Measurements from ENCODE around the gene GGA2.

DNA sequence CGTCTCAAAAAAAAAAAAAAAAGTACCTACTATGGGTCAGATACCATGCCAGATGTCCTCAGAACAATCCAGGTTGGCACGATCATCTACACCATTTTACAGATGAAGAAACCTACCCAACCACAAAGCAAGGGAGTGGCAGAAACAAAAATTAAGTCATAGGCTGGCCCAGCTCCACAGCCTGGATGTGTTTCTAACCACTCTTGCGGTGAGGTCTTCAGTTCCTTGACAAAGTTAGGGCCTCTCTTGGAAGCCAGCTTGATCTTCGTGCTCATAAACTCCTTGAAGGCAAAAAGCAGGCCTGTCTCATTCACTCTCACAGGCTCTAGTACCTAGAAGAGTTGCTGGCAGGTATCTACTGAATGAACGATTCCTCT, 6.2 kb downstream of the GGA2 start:
- no peak for TF ChIP-seq EP300 (IDR thresholded peaks at IDR 0.05; ENCODE audit: borderline replicate concordance)
- TF ChIP-seq ZBTB7A (IDR thresholded peaks at IDR 0.05; ENCODE audit: low read depth): no peak
- no peak for TF ChIP-seq NFIC (IDR thresholded peaks at IDR 0.05)
- TF ChIP-seq, protein P1, sequence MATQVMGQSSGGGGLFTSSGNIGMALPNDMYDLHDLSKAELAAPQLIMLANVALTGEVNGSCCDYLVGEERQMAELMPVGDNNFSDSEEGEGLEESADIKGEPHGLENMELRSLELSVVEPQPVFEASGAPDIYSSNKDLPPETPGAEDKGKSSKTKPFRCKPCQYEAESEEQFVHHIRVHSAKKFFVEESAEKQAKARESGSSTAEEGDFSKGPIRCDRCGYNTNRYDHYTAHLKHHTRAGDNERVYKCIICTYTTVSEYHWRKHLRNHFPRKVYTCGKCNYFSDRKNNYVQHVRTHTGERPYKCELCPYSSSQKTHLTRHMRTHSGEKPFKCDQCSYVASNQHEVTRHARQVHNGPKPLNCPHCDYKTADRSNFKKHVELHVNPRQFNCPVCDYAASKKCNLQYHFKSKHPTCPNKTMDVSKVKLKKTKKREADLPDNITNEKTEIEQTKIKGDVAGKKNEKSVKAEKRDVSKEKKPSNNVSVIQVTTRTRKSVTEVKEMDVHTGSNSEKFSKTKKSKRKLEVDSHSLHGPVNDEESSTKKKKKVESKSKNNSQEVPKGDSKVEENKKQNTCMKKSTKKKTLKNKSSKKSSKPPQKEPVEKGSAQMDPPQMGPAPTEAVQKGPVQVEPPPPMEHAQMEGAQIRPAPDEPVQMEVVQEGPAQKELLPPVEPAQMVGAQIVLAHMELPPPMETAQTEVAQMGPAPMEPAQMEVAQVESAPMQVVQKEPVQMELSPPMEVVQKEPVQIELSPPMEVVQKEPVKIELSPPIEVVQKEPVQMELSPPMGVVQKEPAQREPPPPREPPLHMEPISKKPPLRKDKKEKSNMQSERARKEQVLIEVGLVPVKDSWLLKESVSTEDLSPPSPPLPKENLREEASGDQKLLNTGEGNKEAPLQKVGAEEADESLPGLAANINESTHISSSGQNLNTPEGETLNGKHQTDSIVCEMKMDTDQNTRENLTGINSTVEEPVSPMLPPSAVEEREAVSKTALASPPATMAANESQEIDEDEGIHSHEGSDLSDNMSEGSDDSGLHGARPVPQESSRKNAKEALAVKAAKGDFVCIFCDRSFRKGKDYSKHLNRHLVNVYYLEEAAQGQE (IDR thresholded peaks at IDR 0.05; ENCODE audit: low read depth): no peak
- TF ChIP-seq CEBPB (IDR thresholded peaks at IDR 0.05): no peak
- no peak for TF ChIP-seq TAF1 (IDR thresholded peaks at IDR 0.05; ENCODE audit: low read depth)
- no peak for TF ChIP-seq RAD21 (IDR thresholded peaks at IDR 0.05; ENCODE audit: low read depth)
